Measurements from ENCODE around the gene PDIK1L. TPM values are rescaled to one million over a fixed set of nuclear protein-coding genes. Genes with fewer than 3 reads are reported as not detected.

PDIK1L gene
- total RNA-seq, 1 experiment from 2014 or later = 9.0 TPM

GRCh38 chr1:26170472-26170821 lies 58.8 kb downstream of the PDIK1L start:
- no peak for DNase-seq (ENCODE audit: low read depth)

DNA sequence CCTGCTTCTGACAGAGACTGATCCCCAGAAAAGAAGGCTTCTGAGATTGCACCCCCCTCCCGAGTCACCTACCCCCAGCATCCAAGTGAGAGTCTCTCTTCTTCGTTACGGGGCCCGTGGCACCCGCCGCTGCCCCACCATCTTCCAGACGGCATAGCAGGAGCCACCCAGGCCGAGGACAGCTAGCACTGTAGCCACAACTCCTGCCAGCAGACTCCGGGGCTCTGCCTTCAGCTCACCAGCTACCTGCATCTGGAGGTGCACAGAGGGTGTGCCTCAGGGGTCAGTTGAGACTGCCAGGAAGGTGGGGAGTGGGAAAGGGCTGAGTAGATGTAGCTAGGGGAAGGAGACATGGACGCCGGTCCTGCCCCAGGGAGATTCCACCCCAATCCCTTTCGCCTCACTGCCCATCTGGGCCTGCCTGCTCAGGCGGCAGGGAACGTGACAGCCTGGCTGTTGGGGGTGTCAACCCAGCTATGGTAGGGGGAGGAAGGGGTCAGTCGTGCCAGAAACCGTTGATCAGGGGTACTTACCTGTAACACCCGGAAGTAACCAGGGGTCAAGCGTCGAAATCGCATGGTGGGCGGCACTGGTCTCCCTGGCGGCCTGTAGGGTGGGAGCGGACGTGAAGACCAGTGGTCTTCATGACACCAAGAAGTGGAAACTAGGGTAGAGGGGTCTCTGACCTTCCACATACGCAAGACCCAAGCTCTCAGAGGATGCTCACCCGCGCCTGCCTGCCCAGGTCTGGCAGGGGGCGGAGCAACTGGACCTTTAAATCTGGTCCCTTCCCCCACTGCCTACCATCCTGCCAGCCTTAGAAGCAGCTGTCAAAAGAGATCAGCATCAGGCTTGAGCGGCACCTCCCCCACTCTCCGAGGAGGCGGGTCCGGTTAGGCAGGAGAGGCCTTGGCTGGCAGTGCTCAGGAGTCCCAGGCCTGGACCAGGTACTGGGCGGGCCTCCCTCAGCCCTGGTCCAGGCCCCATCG lies 59.8 kb downstream of the PDIK1L start, which contains the start of gene ZNF593OS:
Gene ZNF593OS, minus strand, starts transcription at position 749 of the 989 bp plus-strand sequence. Its CDS starts 171 bp downstream, at position 578.
- DNase-seq (ENCODE audit: low read depth) = no peak

Other genes with a start within 250 kb of the PDIK1L start
- 6.5 and 6.8 TPM in 2 replicates for gene PAQR7, start 236.1 kb upstream of the PDIK1L start, total RNA-seq (2014; rRNA removed; shearing (Covaris generic))
- gene STMN1, start 205.4 kb upstream of the PDIK1L start, total RNA-seq (2014; rRNA removed; shearing (Covaris generic)) = 377 and 462 TPM in 2 replicates
- 5.1 and 7.5 TPM in 2 replicates for gene PAFAH2, start 113.8 kb upstream of the PDIK1L start, total RNA-seq (2014; rRNA removed; shearing (Covaris generic))
- 0.34 TPM in 1 of 2 replicates, not detected in the other for gene EXTL1, start 90.0 kb upstream of the PDIK1L start, total RNA-seq (2014; rRNA removed; shearing (Covaris generic))
- gene SLC30A2, start 65.7 kb upstream of the PDIK1L start, total RNA-seq (2014; rRNA removed; shearing (Covaris generic)) = 0.52 and 1.8 TPM in 2 replicates
- gene TRIM63, start 44.2 kb upstream of the PDIK1L start, total RNA-seq (2014; rRNA removed; shearing (Covaris generic)) = 0.07 TPM in 1 of 2 replicates, not detected in the other
- gene FAM110D, start 47.3 kb downstream of the PDIK1L start, total RNA-seq (2014; rRNA removed; shearing (Covaris generic)) = not detected in 2 replicates
- gene C1orf232, start 57.1 kb downstream of the PDIK1L start, total RNA-seq (2014; rRNA removed; shearing (Covaris generic)) = not detected in 2 replicates
- gene ZNF593, start 58.1 kb downstream of the PDIK1L start, total RNA-seq (2014; rRNA removed; shearing (Covaris generic)) = 22.4 and 23.0 TPM in 2 replicates
- gene ZNF593OS, start 60.0 kb downstream of the PDIK1L start, total RNA-seq (2014; rRNA removed; shearing (Covaris generic)) = not detected in 2 replicates
- 0.49 TPM in 1 of 2 replicates, not detected in the other for gene CNKSR1, start 65.7 kb downstream of the PDIK1L start, total RNA-seq (2014; rRNA removed; shearing (Covaris generic))
- gene CATSPER4, start 78.8 kb downstream of the PDIK1L start, total RNA-seq (2014; rRNA removed; shearing (Covaris generic)) = not detected in 2 replicates
- gene CEP85, start 122.4 kb downstream of the PDIK1L start, total RNA-seq (2014; rRNA removed; shearing (Covaris generic)) = 28.6 and 43.0 TPM in 2 replicates
- gene SH3BGRL3, start 168.3 kb downstream of the PDIK1L start, total RNA-seq (2014; rRNA removed; shearing (Covaris generic)) = 268 and 302 TPM in 2 replicates
- gene UBXN11, start 194.8 kb downstream of the PDIK1L start, total RNA-seq (2014; rRNA removed; shearing (Covaris generic)) = 4.1 and 7.3 TPM in 2 replicates
- gene CD52, start 206.1 kb downstream of the PDIK1L start, total RNA-seq (2014; rRNA removed; shearing (Covaris generic)) = not detected in 2 replicates
- 0.42 and 2.0 TPM in 2 replicates for gene CRYBG2, start 242.3 kb downstream of the PDIK1L start, total RNA-seq (2014; rRNA removed; shearing (Covaris generic))

Data from M059J (cell line).